Endothelial cell of umbilical vein (primary cell): ENCODE measurements around the gene IRX3. TPM values are rescaled to one million over a fixed set of nuclear protein-coding genes. Genes with fewer than 3 reads are reported as not detected.

Source experiments
- BruUV-seq: library from RNA; stranded (reverse); fragments of 400-500 nt; replicated peaks from 2 replicates; lab custom pipeline; 2021; lab: Mats Ljungman, UMichigan
- CTCF ChIA-PET: fragments of 300-600, 350-600 bp; sonication (Branson Sonifier 250); formaldehyde crosslinking; loops from one replicate; lab custom pipeline; 2021; ENCODE audit warnings: antibody characterized with exemption, inconsistent platforms; lab: Charles Lee
- POLR2A ChIA-PET: fragments of 300-600, 350-600 bp; sonication (Branson Sonifier 250); formaldehyde crosslinking; loops from one replicate; lab custom pipeline; 2021; ENCODE audit warnings: antibody characterized with exemption, inconsistent platforms; lab: Charles Lee
- DNase-seq: peaks from one replicate; pipeline ENCODE4 v3.0.0-alpha.2; 2011; ENCODE audit warnings: low read depth, low spot score
- FAIRE-seq: peaks from 2 replicates; lab custom pipeline; 2011; peaks lifted over from hg19 to GRCh38; lab: Jason Lieb, UNC
- H2AFZ ChIP-seq: 2 replicates; pipeline ENCODE4 v1.6.0; 2012; ENCODE audit warnings: low read depth, low read length, control low read depth, inconsistent platforms
- H3K27ac ChIP-seq: 2 replicates; pipeline ENCODE4 v1.5.1; 2011; ENCODE audit warnings: low read depth, mild to moderate bottlenecking, control low read depth, low read length, moderate library complexity; ENCODE audit not compliant: insufficient read depth
- H3K27me3 ChIP-seq, 2 experiments: 2 replicates each; pipeline versions ENCODE4 v1.6.0 to v1.6.1; 2011; ENCODE audit warnings: low read length in 2 of 2, mixed read lengths in 1 of 2; ENCODE audit not compliant: control insufficient read depth in 2 of 2, insufficient read depth in 2 of 2
- H3K36me3 ChIP-seq, 2 experiments: 2 replicates in 1 of 2; 3 replicates in 1 of 2; pipeline ENCODE4 v1.5.1; 2011; ENCODE audit warnings: low read length in 2 of 2, mild to moderate bottlenecking in 1 of 2, moderate library complexity in 1 of 2; ENCODE audit not compliant: control insufficient read depth in 2 of 2, insufficient read depth in 2 of 2; ENCODE audit errors: extremely low read depth in 1 of 2
- H3K4me1 ChIP-seq: 3 replicates; pipeline ENCODE4 v1.5.1; 2011; ENCODE audit warnings: mild to moderate bottlenecking, low read length; ENCODE audit not compliant: control insufficient read depth, insufficient read depth; ENCODE audit errors: extremely low read depth
- H3K4me2 ChIP-seq: 2 replicates; pipeline ENCODE4 v1.6.1; 2011; ENCODE audit warnings: low read length, control low read depth, mixed read lengths; ENCODE audit not compliant: insufficient read depth
- H3K4me3 ChIP-seq, 3 experiments: fragments of 200-600 bp in 1 of 3; sonication (generic), shearing (Covaris generic) in 1 of 3; replicated peaks in 1 of 3; 2 replicates each; pipeline ENCODE4 v1.5.1; 2011 to 2016; ENCODE audit warnings: control low read depth in 3 of 3, low read length in 3 of 3, mild to moderate bottlenecking in 2 of 3, inconsistent platforms in 1 of 3, low read depth in 1 of 3, moderate library complexity in 1 of 3; ENCODE audit not compliant: insufficient read depth in 1 of 3
- H3K79me2 ChIP-seq: 2 replicates; pipeline ENCODE4 v1.6.0; 2012; ENCODE audit warnings: low read length, inconsistent platforms; ENCODE audit not compliant: control insufficient read depth, insufficient read depth
- H3K9ac ChIP-seq: replicated peaks from 2 replicates; pipeline ENCODE3; 2011; ENCODE audit warnings: low read length, control low read depth; ENCODE audit not compliant: insufficient read depth; ENCODE audit errors: extremely low read depth
- H3K9me1 ChIP-seq: replicated peaks from 3 replicates; pipeline ENCODE4 v1.6.0; 2011; ENCODE audit warnings: mild to moderate bottlenecking, low read length; ENCODE audit not compliant: control insufficient read depth, insufficient read depth; ENCODE audit errors: extremely low read depth
- H3K9me3 ChIP-seq: replicated peaks from 2 replicates; pipeline ENCODE4 v1.5.1; 2012; ENCODE audit warnings: low read length, inconsistent platforms; ENCODE audit not compliant: control insufficient read depth, insufficient read depth
- H4K20me1 ChIP-seq: replicated peaks from 2 replicates; pipeline ENCODE3; 2011; ENCODE audit warnings: mild to moderate bottlenecking, low read length; ENCODE audit not compliant: control insufficient read depth, insufficient read depth; ENCODE audit errors: extremely low read depth
- CTCF ChIP-seq, 2 donors: IDR thresholded peaks; 1 replicate in 1 of 2; 2 replicates in 1 of 2; pipeline ENCODE4 v1.5.1; 2011; ENCODE audit warnings: low read length in 2 of 2, mild to moderate bottlenecking in 2 of 2, moderate library complexity in 2 of 2, control low read depth in 1 of 2, inconsistent platforms in 1 of 2, low read depth in 1 of 2; ENCODE audit not compliant: insufficient read depth in 1 of 2; ENCODE audit errors: extremely low read depth in 1 of 2
- EZH2 ChIP-seq: IDR thresholded peaks from 2 replicates; pipeline ENCODE4 v1.6.1; 2012; ENCODE audit warnings: borderline replicate concordance, low read depth, mild to moderate bottlenecking, moderate library complexity, low read length, inconsistent platforms; ENCODE audit not compliant: severe bottlenecking
- FOS ChIP-seq: IDR thresholded peaks from 2 replicates; pipeline ENCODE4 v1.6.1; 2011; ENCODE audit warnings: mild to moderate bottlenecking, low read length, moderate library complexity, borderline replicate concordance; ENCODE audit not compliant: insufficient read depth
- GATA2 ChIP-seq: IDR thresholded peaks from 2 replicates; pipeline ENCODE4 v1.7.0; 2011; ENCODE audit warnings: low read depth, mild to moderate bottlenecking, moderate library complexity, mixed read lengths, low read length; ENCODE audit not compliant: insufficient read length, insufficient read depth
- JUN ChIP-seq: IDR thresholded peaks from 2 replicates; pipeline ENCODE4 v1.6.1; 2011; ENCODE audit warnings: borderline replicate concordance, low read depth; ENCODE audit not compliant: insufficient read length, insufficient read depth
- MAX ChIP-seq: IDR thresholded peaks from 2 replicates; pipeline ENCODE4 v1.6.1; 2011; ENCODE audit not compliant: insufficient read depth, insufficient read length
- MYC ChIP-seq: IDR thresholded peaks from one replicate; pipeline ENCODE4 v1.6.1; 2011; ENCODE audit warnings: mild to moderate bottlenecking, low read depth, low read length
- POLR2A ChIP-seq: IDR thresholded peaks from 2 replicates; pipeline ENCODE4 v1.6.1; 2012; ENCODE audit warnings: low read depth, mild to moderate bottlenecking, control low read depth, low read length
- POLR2AphosphoS5 ChIP-seq: IDR thresholded peaks from 2 replicates; pipeline ENCODE4 v1.6.1; 2012; ENCODE audit warnings: low read depth, mild to moderate bottlenecking, control low read depth, low read length, moderate library complexity; ENCODE audit not compliant: insufficient read depth
- dilution Hi-C: fragments of 300-500 bp; cut with MboI; formaldehyde crosslinking; loops from one replicate; pipeline ENCODE4 v1.15.0; 2019; ENCODE audit warnings: low sequenced_read_pairs; ENCODE audit not compliant: extremely low pct_ligation_motif_present
- intact Hi-C: fragments of 100-400 bp; cut with micrococcal nuclease; formaldehyde crosslinking; loops from one replicate; pipeline ENCODE4 v1.10.0; 2022
- polyA plus RNA-seq, 4 experiments: library from polyadenylated mRNA; depleted of rRNA in 3 of 4; stranded (reverse) in 3 of 4; unstranded in 1 of 4; fragments of >200 nt; gene quantifications; 2 replicates each; pipeline versions ENCODE4 v1.2.1 to v1.2.3, GENCODE V29; 2011 to 2012; ENCODE audit warnings: missing spikeins in 1 of 4
- total RNA-seq: library from RNA; stranded (reverse); gene quantifications from 2 replicates; pipeline ENCODE4 v1.2.3, GENCODE V29; 2021

The IRX3 gene
- total and polyA plus RNA-seq, 2 donors (not counting 3 experiments of a cell fraction or from before 2014, with no cell fraction given) = not detected

- Histone ChIP-seq H3K4me3 (no peak overlapping the region), H3K79me2 (no peaks in the 10 kb centered on the region), H3K4me1 (no peaks in the 10 kb centered on the region), H3K27me3 (peaks cover 6 to 10% of the 10 kb centered on the region in 2 experiments), H3K9me3 (no peaks in the 10 kb centered on the region), H3K36me3 (no peaks in the 10 kb centered on the region), H4K20me1 (no peaks in the 10 kb centered on the region), H3K9me1 (no peaks in the 10 kb centered on the region), H3K27ac (no peak overlapping the region), H3K9ac (no peak overlapping the region), H3K4me2 (no peak overlapping the region), H2AFZ (no peak overlapping the region)
- dilution Hi-C loops = no loop called here
- ChIA-PET POLR2A (no interaction called here), CTCF (no interaction called here)
- BruUV-seq = no TSS peak
- DNase-seq (no peak), FAIRE-seq (no peak)
- intact Hi-C loops = no loop called here
- no peak for TF ChIP-seq FOS
- no peak for TF ChIP-seq JUN
- no peak for TF ChIP-seq POLR2A
- no peak for TF ChIP-seq CTCF (IDR thresholded peaks at IDR 0.05; ENCODE audit: extremely low read depth in 1 of 2, insufficient read depth in 1 of 2, low read depth in 1 of 2, low read length in 2 of 2)
- TF ChIP-seq GATA2 = no peak
- no peak for TF ChIP-seq POLR2AphosphoS5
- TF ChIP-seq MYC = no peak
- no peak for TF ChIP-seq MAX
- TF ChIP-seq EZH2 = no peak
Measured at GRCh38 chr16:54297154-54297553, 10.6 kb upstream of the IRX3 start.
